Activated naive CD8-positive, alpha-beta T cell treated with anti-CD3 and anti-CD28 coated beads, Interleukin-2, amount 50 U/mL, for 24 hours (primary cell): ENCODE results near the gene RXRA.

ENCODE experiments used
- ATAC-seq: fragments of 150-1000 bp; cut with Tn5 transposase; one replicate; pipeline ENCODE4 v1.10.0; 2021
- DNase-seq: peaks from one replicate; pipeline ENCODE4 v3.0.0; 2021
- H3K27ac Mint-ChIP-seq: one replicate; pipeline ENCODE4 v1.8.0; 2021; ENCODE audit warnings: mild to moderate bottlenecking, mixed read lengths
- H3K27me3 Mint-ChIP-seq: one replicate; pipeline ENCODE4 v1.8.0; 2021; ENCODE audit warnings: mixed read lengths
- H3K36me3 Mint-ChIP-seq: one replicate; pipeline ENCODE4 v1.8.0; 2021; ENCODE audit warnings: low read depth, mixed read lengths
- H3K4me1 Mint-ChIP-seq: one replicate; pipeline ENCODE4 v1.8.0; 2021; ENCODE audit warnings: mixed read lengths
- H3K4me3 Mint-ChIP-seq: one replicate; pipeline ENCODE4 v1.8.0; 2021; ENCODE audit warnings: mild to moderate bottlenecking, moderate library complexity, mixed read lengths
- H3K9me3 Mint-ChIP-seq: one replicate; pipeline ENCODE4 v1.8.0; 2021; ENCODE audit warnings: mixed read lengths

The RXRA gene

GRCh38 chr9:134355158-134355557, 28.9 kb downstream of the RXRA start:
- Mint-ChIP-seq H3K9me3 (no peaks in the 10 kb centered on the region), H3K4me3 (no peak overlapping the region), H3K4me1 (no peaks in the 10 kb centered on the region), H3K27ac (no peak overlapping the region), H3K36me3 (no peaks in the 10 kb centered on the region), H3K27me3 (no peaks in the 10 kb centered on the region)
- no peak for ATAC-seq
- no peak for DNase-seq

GRCh38 chr9:134355561-134356279, 29.5 kb downstream of the RXRA start:
- no peak overlapping the region for H3K27ac Mint-ChIP-seq
- no peak for DNase-seq
- no peaks in the 10 kb centered on the region for H3K27me3 Mint-ChIP-seq
- no peak for ATAC-seq
- H3K4me3 Mint-ChIP-seq: no peak overlapping the region
- no peaks in the 10 kb centered on the region for H3K36me3 Mint-ChIP-seq
- H3K4me1 Mint-ChIP-seq: no peaks in the 10 kb centered on the region
- no peaks in the 10 kb centered on the region for H3K9me3 Mint-ChIP-seq

DNA sequence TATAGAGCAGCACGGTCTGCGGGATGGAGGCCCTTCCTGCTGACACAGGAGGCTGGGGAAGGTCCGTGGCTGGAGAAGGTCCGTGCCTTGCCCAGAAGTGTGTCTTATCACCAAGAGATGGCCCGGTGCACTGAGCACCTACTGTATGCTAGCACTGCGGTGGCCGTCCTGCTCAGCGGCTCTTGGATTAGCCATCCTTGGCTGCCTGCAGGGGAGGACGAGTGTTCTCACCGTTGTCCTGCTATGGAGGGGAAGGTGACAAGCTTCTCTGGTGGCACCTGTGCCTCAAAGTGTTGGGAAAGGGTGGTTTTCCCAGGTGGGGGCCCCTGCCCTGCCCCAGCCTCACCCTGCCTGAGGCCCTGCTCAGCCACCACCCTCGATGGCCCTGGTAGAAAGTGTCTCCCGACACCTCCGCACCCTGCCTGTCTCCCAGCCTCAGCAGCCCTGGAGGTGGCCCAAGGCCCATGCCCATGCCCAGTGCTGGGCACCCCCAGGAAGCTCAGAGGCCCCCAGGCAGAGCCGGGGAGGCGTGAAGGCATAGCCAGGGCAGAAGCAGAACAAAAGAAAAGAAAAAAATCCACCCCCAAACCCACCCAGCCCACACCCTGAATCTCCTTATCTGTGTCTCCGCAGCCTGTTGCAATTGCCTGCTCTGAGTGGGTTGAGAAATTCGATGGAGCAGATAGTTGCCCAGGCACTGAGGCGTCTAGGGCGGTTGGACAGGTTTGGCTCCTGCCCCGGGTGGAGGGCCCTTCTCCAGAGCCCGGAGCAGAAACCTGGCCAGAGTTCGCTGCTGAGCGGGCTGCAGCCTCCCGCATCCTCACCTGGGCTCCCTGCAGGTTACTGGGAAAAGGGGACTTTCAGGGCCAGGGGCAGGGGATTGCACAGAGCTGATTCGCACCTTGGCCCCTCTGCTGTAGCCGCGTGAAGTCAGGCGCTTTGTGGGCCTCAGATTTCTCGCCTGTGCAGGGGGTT, 30.5 kb downstream of the RXRA start:
- ATAC-seq (no peak), DNase-seq (no peak)
- no peaks in the 10 kb centered on the region for H3K4me1 Mint-ChIP-seq
- H3K36me3 Mint-ChIP-seq: no peaks in the 10 kb centered on the region
- H3K27me3 Mint-ChIP-seq: no peaks in the 10 kb centered on the region
- no peak overlapping the region for H3K4me3 Mint-ChIP-seq
- H3K9me3 Mint-ChIP-seq: no peaks in the 10 kb centered on the region
- H3K27ac Mint-ChIP-seq: no peak overlapping the region

DNA sequence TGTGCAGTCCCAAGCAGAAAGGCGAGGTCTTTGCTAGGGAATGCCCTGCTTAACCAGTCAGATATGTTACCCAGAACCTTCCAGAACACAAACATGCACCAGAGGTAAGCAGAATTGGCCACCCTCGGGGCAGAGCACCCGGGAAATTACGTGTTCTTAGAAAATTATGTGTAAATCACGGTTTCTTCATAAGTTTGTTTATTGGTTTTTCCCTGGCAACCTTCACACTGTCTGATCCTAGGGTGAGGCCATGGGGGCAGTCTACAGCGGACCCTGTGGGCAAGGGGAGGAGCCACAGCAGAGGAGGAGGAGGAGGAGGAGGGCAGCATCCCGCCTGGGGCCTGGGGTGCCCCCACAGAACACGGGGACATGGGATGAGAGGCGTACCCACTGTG, 31.4 kb downstream of the RXRA start:
- DNase-seq (no peak), ATAC-seq (no peak)
- no peak overlapping the region for H3K4me3 Mint-ChIP-seq
- no peaks in the 10 kb centered on the region for H3K9me3 Mint-ChIP-seq
- H3K4me1 Mint-ChIP-seq: no peaks in the 10 kb centered on the region
- H3K27ac Mint-ChIP-seq: no peak overlapping the region
- no peaks in the 10 kb centered on the region for H3K36me3 Mint-ChIP-seq
- H3K27me3 Mint-ChIP-seq: no peaks in the 10 kb centered on the region

GRCh38 chr9:134358026-134358661, 31.9 kb downstream of the RXRA start:
- H3K36me3 Mint-ChIP-seq: no peaks in the 10 kb centered on the region
- H3K27me3 Mint-ChIP-seq: no peaks in the 10 kb centered on the region
- no peak for DNase-seq
- H3K4me1 Mint-ChIP-seq: no peaks in the 10 kb centered on the region
- no peaks in the 10 kb centered on the region for H3K9me3 Mint-ChIP-seq
- H3K27ac Mint-ChIP-seq: no peak overlapping the region
- no peak for ATAC-seq
- no peak overlapping the region for H3K4me3 Mint-ChIP-seq

- no peaks in the 10 kb centered on the region for H3K27me3 Mint-ChIP-seq
- H3K4me3 Mint-ChIP-seq: no peak overlapping the region
- ATAC-seq (no peak), DNase-seq (no peak)
- no peak overlapping the region for H3K27ac Mint-ChIP-seq
- H3K36me3 Mint-ChIP-seq: no peaks in the 10 kb centered on the region
- H3K9me3 Mint-ChIP-seq: no peaks in the 10 kb centered on the region
- no peaks in the 10 kb centered on the region for H3K4me1 Mint-ChIP-seq
These were observed 32.5 kb downstream of the RXRA start for GRCh38 chr9:134358662-134359319.

DNA sequence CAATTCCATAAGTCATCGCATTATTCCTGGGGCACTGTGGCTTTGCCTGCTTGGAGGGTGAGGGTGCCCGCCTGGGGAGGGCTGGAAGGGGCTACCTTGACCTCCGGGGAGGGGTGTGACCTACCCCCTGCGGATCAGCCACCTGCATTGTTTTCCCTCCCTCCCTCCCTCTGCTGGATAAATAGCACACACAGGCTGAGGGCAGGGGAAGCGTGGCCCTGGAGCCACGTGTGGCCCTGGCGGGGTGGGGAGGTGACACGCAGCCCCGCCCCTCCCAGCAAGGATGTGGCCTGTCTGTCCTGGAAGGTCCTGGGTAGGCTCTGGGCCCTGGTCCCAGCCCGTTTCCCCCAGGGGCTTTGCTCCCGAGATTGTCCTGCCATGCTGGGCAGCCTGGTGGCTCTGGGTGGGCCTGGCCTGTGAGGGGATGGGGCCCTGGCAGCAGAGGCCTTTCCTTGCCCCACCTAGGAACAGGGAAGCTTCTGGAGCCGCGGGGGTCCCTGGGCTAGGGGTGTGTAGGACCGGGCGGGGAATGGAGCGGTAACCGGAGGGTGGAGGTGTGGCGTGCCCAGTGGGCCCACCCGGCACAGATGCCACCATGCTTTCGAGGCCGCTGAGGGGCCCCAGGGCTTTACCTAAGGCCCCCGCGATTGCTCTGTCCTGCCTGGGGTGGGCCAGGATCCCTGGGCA, 33.4 kb downstream of the RXRA start:
- Mint-ChIP-seq H3K36me3 (no peaks in the 10 kb centered on the region), H3K4me1 (no peaks in the 10 kb centered on the region), H3K27me3 (no peaks in the 10 kb centered on the region), H3K9me3 (no peaks in the 10 kb centered on the region), H3K27ac (no peak overlapping the region), H3K4me3 (no peak overlapping the region)
- DNase-seq (no peak), ATAC-seq (no peak)

DNA sequence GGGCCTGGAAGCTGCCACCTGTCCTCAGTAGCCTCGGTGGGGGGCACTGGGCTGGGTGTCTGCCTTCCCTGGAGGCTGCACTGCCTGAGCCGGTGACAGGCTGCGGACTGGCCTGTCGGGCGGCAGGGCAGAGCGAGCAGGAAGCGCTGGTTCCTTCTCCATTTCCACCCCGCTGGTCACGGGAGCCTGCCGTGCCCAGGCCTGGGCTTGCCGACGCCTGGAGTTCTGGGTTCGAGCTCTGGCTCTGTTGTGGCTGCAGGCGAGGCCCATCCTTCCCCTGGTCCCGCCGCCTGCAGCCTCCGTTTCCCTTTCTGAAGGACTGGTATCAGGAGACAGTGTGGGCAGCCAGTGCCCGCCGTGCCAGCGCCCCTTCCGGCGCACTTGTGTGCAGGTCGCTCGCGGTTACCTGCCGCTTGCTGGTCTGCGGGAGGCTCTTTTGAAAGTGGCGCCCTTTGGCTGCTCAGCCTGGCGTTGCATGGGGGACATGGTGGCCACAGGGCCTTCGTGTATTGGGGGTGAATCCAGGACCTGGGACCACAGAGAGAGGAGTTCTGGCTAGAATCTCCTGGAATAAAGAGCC, 34.0 kb downstream of the RXRA start:
- Mint-ChIP-seq H3K4me3 (no peak overlapping the region), H3K27ac (no peak overlapping the region), H3K9me3 (no peaks in the 10 kb centered on the region), H3K4me1 (no peaks in the 10 kb centered on the region), H3K27me3 (no peaks in the 10 kb centered on the region), H3K36me3 (no peaks in the 10 kb centered on the region)
- ATAC-seq (no peak), DNase-seq (no peak)

GRCh38 chr9:134360897-134361296, 34.6 kb downstream of the RXRA start:
- Mint-ChIP-seq H3K27ac (no peak overlapping the region), H3K4me1 (no peaks in the 10 kb centered on the region), H3K27me3 (no peaks in the 10 kb centered on the region), H3K9me3 (no peaks in the 10 kb centered on the region), H3K36me3 (no peaks in the 10 kb centered on the region), H3K4me3 (no peak overlapping the region)
- DNase-seq (no peak), ATAC-seq (no peak)

DNA sequence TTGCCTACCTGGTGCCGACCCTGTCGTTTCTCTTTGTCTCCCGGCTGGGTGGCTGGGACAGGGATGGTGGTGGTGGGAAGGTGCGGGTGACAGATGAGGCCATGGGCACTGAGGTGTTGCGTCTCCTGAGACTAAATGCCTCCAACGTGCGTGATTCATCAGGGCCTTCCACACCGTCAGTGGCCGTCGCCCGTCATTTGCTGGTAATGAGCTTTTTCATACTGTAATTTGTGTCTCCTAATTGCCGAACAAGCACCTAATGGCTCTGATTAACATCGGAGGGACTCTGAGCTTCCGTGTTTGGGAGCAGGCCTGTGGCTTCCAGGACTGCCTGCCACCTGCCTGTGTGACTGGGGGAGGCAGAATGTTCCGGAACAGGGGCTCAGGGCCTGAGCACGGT, 35.2 kb downstream of the RXRA start:
- no peak for DNase-seq
- Mint-ChIP-seq H3K27ac (no peak overlapping the region), H3K4me1 (no peaks in the 10 kb centered on the region), H3K27me3 (no peaks in the 10 kb centered on the region), H3K36me3 (no peaks in the 10 kb centered on the region), H3K4me3 (no peak overlapping the region), H3K9me3 (no peaks in the 10 kb centered on the region)
- ATAC-seq: no peak

DNA sequence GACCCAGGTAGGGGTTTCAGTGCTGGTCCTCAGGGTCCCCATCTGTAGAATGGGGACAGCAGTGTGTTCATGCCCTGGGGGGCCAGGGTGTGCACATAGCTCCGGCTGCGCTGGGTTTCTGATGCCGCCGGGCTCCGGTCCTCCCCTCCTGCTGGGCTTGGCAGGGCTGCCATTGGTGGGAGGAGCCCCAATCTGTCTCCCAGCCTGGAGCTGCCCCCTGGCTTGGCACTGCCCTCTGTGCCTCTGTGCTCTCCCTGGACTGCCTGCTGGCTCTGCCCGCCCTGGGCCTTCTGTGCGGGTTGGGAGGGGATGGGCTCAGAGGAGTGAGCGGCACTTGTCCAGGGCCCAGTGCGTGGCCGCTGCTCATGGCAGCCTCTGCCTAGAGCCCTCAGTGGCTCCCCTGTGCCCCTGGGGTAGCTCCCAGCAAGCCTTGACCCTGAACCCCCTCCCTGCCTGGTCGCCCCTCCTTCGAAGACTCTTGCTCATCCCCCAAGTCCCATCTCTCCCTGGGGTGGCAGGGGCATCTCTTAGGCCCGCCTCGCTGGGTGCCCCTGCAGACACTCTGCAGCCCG, 35.7 kb downstream of the RXRA start:
- Mint-ChIP-seq H3K9me3 (no peaks in the 10 kb centered on the region), H3K4me3 (no peak overlapping the region), H3K27ac (no peak overlapping the region), H3K27me3 (no peaks in the 10 kb centered on the region), H3K4me1 (no peaks in the 10 kb centered on the region), H3K36me3 (no peaks in the 10 kb centered on the region)
- no peak for ATAC-seq
- no peak for DNase-seq

DNA sequence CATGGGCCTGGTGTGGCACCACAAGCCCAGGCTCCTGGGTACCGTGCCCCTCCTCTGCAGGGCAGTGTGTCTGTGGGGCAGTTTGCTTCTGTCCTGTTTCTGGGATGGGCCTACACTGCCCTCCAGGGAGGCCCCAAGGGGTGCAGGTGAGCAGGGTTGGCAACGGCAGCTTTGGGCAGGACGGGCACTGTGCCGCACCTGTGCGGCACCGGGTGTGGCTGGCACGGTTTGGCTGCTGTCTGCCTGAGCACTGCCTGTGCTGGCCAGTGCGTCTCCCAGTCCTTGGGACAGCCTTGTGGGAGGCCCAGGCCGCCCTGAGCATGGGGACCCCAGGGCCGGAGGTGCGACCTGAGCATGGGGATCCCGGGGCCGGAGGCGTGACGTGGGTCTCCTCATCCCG, 37.2 kb downstream of the RXRA start:
- Mint-ChIP-seq H3K4me1 (no peaks in the 10 kb centered on the region), H3K36me3 (no peaks in the 10 kb centered on the region), H3K27ac (no peak overlapping the region), H3K4me3 (no peak overlapping the region), H3K9me3 (no peaks in the 10 kb centered on the region), H3K27me3 (peaks cover 2% of the 10 kb centered on the region)
- ATAC-seq: no peak
- no peak for DNase-seq

- DNase-seq: no peak
- H3K36me3 Mint-ChIP-seq: no peaks in the 10 kb centered on the region
- H3K27ac Mint-ChIP-seq: no peak overlapping the region
- H3K9me3 Mint-ChIP-seq: no peaks in the 10 kb centered on the region
- peaks cover 2% of the 10 kb centered on the region for H3K27me3 Mint-ChIP-seq
- no peaks in the 10 kb centered on the region for H3K4me1 Mint-ChIP-seq
- ATAC-seq: no peak
- no peak overlapping the region for H3K4me3 Mint-ChIP-seq
These were observed 38.3 kb downstream of the RXRA start for GRCh38 chr9:134364391-134365114.
